Breast epithelium (tissue), 3 donors: Measurements from ENCODE around the gene TPX2.

Experiments
- CTCF ChIP-seq, 3 donors: fragments of 450-650 bp; IDR thresholded peaks; one replicate each; pipeline ENCODE4 v1.5.1; 2016 to 2017; ENCODE audit warnings: antibody characterized with exemption in 3 of 3, mild to moderate bottlenecking in 3 of 3, moderate library complexity in 3 of 3
- POLR2A ChIP-seq: fragments of 450-650 bp; IDR thresholded peaks from one replicate; pipeline ENCODE4 v1.6.1; 2016; ENCODE audit warnings: antibody characterized with exemption, mild to moderate bottlenecking, moderate library complexity

- TF ChIP-seq CTCF (IDR thresholded peaks at IDR 0.05) (no peak), POLR2A (no peak)
These were observed 107.7 kb downstream of the TPX2 start for GRCh38 chr20:31846793-31847138.
